ENCODE measurements around the gene ACTR3C. TPM values are rescaled to one million over a fixed set of nuclear protein-coding genes. Genes with fewer than 3 reads are reported as not detected.
"Not testable (repeated sequence)": the region's sequence is repeated elsewhere in the genome, so short reads cannot be mapped to it uniquely, and the experiment has no call there.

ACTR3C gene
- total RNA-seq, 1 donor from 2014 or later: 18.2 TPM

DNA sequence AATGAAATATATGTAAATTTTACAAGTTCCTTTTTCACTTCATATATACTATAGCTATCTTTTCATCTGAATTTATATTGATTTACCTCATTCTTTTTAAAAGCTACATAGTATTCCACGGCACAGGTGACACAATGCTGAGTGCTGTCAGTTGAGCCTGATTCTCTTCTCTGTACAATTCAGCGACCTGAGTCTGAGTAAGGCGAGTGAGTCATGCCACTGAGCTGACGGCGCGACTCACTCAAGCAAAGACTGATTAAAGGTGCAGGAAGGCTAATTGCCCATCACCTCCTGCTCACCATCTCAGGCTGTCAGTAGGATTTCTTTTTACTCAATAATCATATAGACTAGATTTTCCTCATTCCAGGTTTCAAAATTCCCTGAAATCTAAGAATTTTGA, 39.7 kb downstream of the ACTR3C start:
- not testable (repeated sequence) for DNase-seq (ENCODE audit: low spot score)

GRCh38 chr7:150283111-150283510, 40.2 kb downstream of the ACTR3C start:
- not testable (repeated sequence) for DNase-seq (ENCODE audit: low spot score)

DNA sequence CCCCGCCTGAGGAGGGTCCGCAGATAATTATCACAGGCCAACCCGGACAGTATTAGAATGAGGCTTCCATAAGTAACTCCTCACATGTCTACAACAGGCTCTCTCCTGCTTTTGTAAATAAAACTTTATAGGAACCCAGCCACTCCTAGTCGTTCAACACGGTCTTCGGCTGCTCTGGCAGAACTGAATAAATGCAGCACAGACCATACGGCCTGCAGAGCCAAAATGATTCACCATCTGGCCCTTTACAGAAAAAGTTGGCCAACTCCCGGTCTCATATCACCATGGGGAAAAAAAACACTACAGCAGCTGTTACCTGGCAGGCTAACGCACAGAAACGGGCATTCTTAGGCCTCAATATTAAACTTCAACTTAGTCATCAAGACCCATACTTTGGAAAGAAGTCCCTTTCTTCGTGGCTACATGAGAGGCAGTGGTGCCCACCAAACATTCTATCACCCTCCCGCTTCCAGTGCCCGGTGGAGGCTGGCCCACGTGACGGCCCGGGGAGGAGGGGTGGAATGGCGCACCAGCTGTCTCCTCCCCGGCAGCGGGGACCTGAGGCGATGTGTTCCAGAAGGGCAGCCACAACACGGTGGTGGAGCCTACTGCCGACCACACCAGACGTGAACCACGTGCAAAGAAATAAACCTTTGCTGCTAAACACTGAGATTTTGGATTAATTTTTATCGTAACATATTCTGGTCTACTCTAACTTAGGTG, 41.5 kb downstream of the ACTR3C start:
- DNase-seq (ENCODE audit: low spot score): not testable (repeated sequence)

GRCh38 chr7:150278383-150278782, 45.0 kb downstream of the ACTR3C start:
- not testable (repeated sequence) for DNase-seq (ENCODE audit: low spot score)

- not testable (repeated sequence) for DNase-seq (ENCODE audit: low spot score)
Measured at GRCh38 chr7:150276132-150276695, 47.1 kb downstream of the ACTR3C start.

DNA sequence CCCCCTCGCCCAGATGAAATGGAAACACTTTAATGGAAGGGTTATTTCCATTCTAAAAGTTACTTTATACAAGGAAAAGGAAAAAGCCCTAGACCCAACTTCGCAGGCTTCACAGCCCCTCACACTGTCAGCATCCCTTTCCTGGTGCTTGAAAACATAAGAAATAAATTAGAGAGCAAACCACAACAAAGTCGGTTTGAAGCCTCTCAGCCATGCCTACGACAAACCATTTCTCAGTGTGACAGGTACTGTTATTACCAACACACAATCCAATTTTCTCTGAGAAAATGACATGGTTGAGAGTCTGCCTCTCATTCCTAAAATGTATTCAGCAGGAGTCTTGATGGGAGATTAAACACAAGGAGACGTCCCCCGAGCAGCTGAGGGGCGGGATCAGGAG, 51.4 kb downstream of the ACTR3C start:
- DNase-seq (ENCODE audit: low spot score): not testable (repeated sequence)

DNA sequence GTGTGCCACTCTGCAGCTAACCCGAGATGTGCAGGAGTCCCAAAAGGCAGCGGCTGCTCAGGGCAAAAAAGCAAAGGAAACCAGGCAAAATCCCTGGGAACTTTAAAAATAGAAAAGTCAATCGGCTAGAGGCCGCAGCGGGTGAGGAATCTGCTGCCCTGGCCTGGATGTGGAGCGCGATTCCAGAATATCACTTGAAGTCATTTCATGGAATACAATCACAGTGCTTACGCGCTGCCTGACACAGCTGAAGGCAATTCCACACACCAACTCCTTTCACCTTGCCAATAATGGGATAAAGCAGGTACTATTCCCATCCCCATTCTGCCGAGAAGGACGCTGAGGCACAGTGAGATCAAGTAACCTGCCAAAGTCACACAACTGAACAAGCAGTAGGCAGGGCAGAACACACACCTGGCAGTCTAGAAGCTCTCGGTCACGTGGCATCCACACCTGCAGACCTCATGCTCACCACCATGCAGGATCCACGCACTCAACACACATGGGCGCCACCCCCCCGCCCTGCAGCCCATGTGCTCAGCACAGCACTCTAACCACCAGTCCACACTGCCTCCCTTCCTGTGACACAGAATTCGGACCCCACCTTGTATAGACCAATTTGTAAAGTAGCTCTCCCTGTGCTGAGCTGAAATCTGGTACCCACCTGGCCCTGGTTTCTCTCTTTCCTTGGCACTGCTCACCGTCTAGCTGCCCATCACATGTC, 53.1 kb downstream of the ACTR3C start:
- not testable (repeated sequence) for DNase-seq (ENCODE audit: low spot score)

- not testable (repeated sequence) for DNase-seq (ENCODE audit: low spot score)
Measured at GRCh38 chr7:150268798-150269197, 54.5 kb downstream of the ACTR3C start.

DNA sequence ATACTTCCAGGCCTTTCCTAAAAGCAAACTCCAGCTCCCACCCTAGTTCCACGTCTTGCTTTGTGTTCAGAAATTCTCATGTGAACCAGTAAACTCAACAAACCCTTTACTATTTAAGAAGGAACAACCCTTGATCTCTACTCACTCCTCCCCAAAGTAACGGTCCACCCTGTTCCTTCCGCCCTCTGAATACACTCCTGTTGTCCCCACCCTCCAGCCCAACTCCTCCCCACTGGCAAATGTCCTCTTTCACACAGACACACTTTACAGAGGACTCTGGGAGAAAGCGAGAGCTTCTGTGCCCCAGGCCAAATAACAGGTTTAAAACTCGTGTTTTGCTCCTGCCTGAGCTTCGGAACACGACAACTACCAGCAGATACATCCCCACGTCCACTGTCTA, 55.1 kb downstream of the ACTR3C start:
- not testable (repeated sequence) for DNase-seq (ENCODE audit: low spot score)

DNA sequence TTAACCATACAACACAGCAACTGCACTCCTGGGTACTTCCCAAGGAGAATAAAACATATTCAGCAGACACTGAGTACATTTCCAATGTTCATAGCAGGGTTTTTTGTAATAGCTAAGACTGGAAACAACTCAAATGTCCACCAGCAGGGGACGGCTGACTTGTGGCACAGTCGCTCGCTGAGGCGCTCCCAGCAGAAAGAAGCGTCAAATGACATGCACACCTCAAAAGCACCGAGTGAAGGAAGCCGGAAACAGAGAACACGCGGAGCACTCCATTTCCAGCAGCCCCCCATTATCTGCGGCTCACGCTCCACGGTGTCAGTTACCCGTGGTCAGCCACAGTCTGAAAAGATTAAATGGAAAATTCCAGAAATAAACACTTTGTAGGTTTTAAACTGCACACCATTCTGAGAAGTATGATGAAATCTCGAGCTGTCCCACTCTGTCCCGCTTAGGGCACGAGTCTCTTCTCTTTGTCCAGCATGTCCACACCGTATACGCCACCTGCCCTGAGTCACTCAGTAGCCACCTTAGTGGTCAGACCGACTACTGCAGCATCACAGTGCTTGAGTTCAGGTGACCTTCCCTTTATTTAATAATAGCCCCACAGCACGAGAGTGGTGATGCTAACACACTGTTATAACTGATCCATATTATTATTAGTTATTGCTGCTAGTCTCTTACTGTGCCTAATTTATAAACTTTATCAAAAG, 56.2 kb downstream of the ACTR3C start:
- not testable (repeated sequence) for DNase-seq (ENCODE audit: low spot score)

- not testable (repeated sequence) for DNase-seq (ENCODE audit: low spot score)
Measured at GRCh38 chr7:150262656-150263055, 60.7 kb downstream of the ACTR3C start.

- DNase-seq (ENCODE audit: low spot score): not testable (repeated sequence)
Measured at GRCh38 chr7:150247745-150248144, 75.6 kb downstream of the ACTR3C start.

GRCh38 chr7:150245208-150245607, 78.1 kb downstream of the ACTR3C start:
- not testable (repeated sequence) for DNase-seq (ENCODE audit: low spot score)

- not testable (repeated sequence) for DNase-seq (ENCODE audit: low spot score)
Measured at GRCh38 chr7:150242935-150243334, 80.4 kb downstream of the ACTR3C start.

- DNase-seq (ENCODE audit: low spot score): not testable (repeated sequence)
Measured at GRCh38 chr7:150225444-150225843, 97.9 kb downstream of the ACTR3C start.

DNA sequence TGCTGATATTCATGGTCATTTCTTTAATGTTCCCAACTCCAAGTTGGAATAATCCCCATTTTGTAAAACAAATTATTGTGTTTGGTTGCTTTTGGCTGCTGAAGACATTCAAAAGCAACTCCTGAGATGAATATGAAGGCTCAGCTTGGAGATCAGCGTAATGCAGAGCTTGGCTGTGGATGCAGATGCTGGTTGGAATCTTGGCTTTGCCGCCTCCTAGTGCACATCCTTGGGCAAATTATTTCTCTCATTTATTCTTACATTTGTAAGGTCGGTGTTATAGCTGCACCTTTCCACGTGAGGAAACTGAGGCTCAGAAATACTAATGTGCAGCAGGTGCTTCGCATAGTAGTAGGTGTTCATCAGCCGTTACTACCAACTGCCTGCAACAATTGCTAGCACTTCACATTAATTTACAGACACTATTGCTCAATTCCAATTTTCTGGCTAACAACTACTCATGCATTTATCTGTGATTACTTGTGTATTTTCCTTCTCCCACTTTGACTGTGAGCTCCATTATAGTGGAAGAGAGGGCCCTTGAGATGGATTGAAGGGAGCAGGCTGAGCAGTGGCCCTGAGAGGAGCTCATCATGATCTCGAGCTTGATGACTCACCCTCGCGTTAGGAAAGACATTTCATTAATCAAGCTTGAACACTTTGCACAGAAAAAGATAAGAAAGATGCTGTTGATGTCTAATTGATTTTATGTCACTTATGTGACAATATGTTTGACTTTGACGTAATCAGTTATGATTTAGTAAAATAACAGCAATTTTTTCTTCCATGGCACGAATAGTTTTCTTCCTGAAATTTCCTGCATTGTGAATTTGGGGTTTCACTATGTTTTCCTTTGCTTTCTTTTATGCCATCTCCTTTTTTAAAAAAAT, 101.0 kb downstream of the ACTR3C start:
- DNase-seq (ENCODE audit: low spot score): not testable (repeated sequence)

GRCh38 chr7:150220673-150221181, 102.6 kb downstream of the ACTR3C start:
- not testable (repeated sequence) for DNase-seq (ENCODE audit: low spot score)

DNA sequence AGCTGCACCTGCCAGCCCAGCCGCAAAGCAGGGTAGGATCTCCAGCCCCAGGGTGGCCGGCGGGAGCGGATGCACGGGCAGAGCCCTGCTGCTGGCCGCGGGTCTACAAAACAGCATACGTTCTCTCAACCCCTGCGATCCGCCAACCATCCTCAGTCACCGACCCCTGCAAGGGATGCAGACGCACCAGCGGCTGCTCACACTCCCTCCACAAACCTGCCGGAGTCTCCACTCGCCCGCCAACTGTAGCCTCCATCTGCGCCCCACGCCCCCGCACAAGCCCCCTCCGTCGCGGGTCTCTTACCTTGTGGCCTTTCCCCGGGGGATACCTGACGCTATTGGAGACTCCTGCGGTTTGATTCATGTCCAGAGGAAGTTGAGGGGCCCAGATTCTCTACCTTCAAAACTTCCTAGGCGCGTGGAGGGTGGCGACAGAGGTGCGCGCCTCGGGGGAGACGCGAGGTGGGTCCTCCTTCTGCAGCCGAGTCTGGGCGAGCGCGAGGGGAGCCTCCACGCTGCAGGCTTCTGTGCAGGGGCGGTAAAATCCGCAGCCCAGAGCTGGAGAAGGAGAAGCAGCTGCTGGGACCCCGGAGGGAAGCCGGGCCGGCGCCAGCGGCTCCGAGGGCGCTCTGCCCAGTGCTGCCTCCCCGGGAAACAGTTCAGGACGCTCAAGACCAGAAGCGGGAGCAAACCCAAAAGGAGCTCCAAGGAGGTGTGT, 103.2 kb downstream of the ACTR3C start:
- not testable (repeated sequence) for DNase-seq (ENCODE audit: low spot score)

DNA sequence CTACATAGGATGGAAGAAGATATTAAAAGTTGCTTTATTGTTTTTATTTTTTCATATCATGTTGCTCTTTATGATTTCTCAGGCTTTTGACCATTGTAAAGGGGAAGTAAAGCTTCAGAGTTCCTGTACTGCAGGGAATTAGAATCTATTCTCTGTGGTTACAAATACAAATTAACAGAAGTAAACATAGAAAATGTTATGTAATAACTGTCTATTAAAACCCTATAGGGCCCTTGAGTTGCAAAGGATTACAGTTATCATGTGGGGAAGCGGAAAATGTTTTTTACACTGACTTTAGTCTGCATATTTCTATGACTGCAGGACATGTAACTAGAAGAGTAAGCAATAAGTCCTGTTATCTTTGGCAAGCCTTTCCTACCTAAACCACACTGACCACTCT, 116.5 kb downstream of the ACTR3C start:
- not testable (repeated sequence) for DNase-seq (ENCODE audit: low spot score)

- not testable (repeated sequence) for DNase-seq (ENCODE audit: low spot score)
Measured at GRCh38 chr7:150205866-150206265, 117.5 kb downstream of the ACTR3C start.

All from ureter (tissue), 1 donor.